Tibial artery (tissue), 4 donors: Measurements from ENCODE around the gene ACAN.

ENCODE experiments used
- DNase-seq, 2 donors: peaks; one replicate each; pipeline ENCODE4 v3.0.0-alpha.2; 2019
- H3K27ac ChIP-seq, 2 donors: fragments of 200-600 bp; sonication (generic) in 1 of 2; 1 replicate in 1 of 2; 2 replicates in 1 of 2; pipeline ENCODE4 v1.5.1; 2018 to 2019; ENCODE audit warnings: mild to moderate bottlenecking in 1 of 2
- H3K27me3 ChIP-seq, 2 donors: fragments of 200-600 bp; sonication (generic) in 1 of 2; one replicate each; pipeline versions ENCODE4 v1.5.1 to v1.6.0; 2016 to 2019
- H3K36me3 ChIP-seq, 3 donors: fragments of 200-600 bp; sonication (generic) in 2 of 3; one replicate each; pipeline ENCODE4 v1.5.1; 2016 to 2019; ENCODE audit warnings: mild to moderate bottlenecking in 2 of 3
- H3K4me1 ChIP-seq, 4 donors: fragments of 200-600 bp; sonication (generic) in 2 of 4; 1 replicate in 3 of 4; 2 replicates in 1 of 4; pipeline ENCODE4 v1.5.1; 2016 to 2019
- H3K4me3 ChIP-seq, 2 donors: fragments of 200-600 bp; sonication (generic) in 1 of 2; 1 replicate in 1 of 2; 2 replicates in 1 of 2; pipeline ENCODE4 v1.5.1; 2018 to 2019; ENCODE audit warnings: mild to moderate bottlenecking in 2 of 2
- H3K9me3 ChIP-seq, 3 donors: fragments of 200-600 bp; sonication (generic) in 1 of 3; one replicate each; pipeline ENCODE4 v1.5.1; 2016 to 2019
- CTCF ChIP-seq, 2 experiments: fragments of 200-600 bp in 1 of 2; fragments of 450-650 bp in 1 of 2; IDR thresholded peaks; one replicate each; pipeline ENCODE4 v1.5.1; 2017 to 2019; ENCODE audit warnings: antibody characterized with exemption in 2 of 2, mild to moderate bottlenecking in 1 of 2, moderate library complexity in 1 of 2
- intact Hi-C: fragments of 100-400 bp; cut with DNase I; formaldehyde crosslinking; loops from one replicate; pipeline ENCODE4 v1.15.0; 2023; ENCODE audit warnings: low total_unique reads

The ACAN gene

DNA sequence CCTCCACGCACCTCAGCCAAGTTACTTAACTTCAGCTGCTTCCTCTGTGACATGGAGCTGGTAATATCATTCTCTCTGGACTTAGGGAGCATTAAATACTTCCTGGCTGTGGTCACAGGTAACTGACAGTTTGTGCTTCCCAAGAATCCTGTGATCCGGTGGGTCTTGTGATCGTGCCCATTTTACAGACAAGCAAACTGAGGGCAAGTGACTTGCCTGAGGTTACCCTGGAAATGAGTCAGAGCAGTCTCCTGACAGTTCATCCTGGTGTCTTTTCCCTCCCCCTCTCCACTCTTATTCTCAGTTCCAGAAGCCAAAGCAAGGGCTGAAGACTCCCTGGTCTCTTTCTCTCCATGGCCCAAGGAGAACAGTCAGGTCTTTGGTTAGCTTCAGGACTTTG is 35.9 kb downstream of the ACAN start:
- Histone ChIP-seq H3K4me1 (peaks cover 0 to 6% (median 1%) of the 10 kb centered on the region in 4 donors), H3K27me3 (no peaks in the 10 kb centered on the region), H3K9me3 (no peaks in the 10 kb centered on the region), H3K4me3 (no peak overlapping the region), H3K27ac (no peak overlapping the region), H3K36me3 (peaks cover 3 to 61% (median 15%) of the 10 kb centered on the region in 3 donors)
- DNase-seq = no peak
- intact Hi-C loops = loop anchor here (10.0 kb wide), 1 partner anchor 364 kb away; no protein-coding TSS in a partner anchor
- TF ChIP-seq CTCF (IDR thresholded peaks at IDR 0.05) = no peak

GRCh38 chr15:88839961-88840360 is 36.7 kb downstream of the ACAN start:
- Histone ChIP-seq H3K4me3 (no peak overlapping the region), H3K27me3 (no peaks in the 10 kb centered on the region), H3K36me3 (peaks cover 3 to 67% (median 15%) of the 10 kb centered on the region in 3 donors), H3K9me3 (no peaks in the 10 kb centered on the region), H3K27ac (no peak overlapping the region), H3K4me1 (no peaks in the 10 kb centered on the region)
- intact Hi-C loops = loop anchor here (10.0 kb wide), 1 partner anchor 365 kb away; no protein-coding TSS in a partner anchor
- TF ChIP-seq CTCF (IDR thresholded peaks at IDR 0.05) = no peak
- DNase-seq = no peak

DNA sequence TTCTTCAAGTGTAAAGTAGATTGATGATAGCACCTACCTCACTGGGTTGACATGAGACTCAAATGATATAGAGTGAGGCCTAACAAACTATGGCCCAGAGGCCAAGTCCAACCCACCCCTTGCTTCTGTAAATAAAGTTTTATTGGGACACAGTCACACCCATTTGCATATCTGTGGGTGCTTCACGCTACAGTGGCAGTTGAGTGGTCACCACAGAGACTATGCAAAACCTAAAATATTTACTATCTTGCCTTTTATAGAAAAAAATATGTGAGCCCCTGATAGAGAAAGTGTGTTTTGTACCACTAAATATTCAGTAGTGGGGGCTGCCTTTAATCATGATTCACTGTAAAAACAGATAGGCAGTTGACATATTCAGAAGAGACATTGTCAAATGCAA is 38.0 kb downstream of the ACAN start:
- Histone ChIP-seq H3K4me1 (no peaks in the 10 kb centered on the region), H3K27ac (no peak overlapping the region), H3K27me3 (no peaks in the 10 kb centered on the region), H3K9me3 (no peaks in the 10 kb centered on the region), H3K36me3 (peaks cover 3 to 77% (median 15%) of the 10 kb centered on the region in 3 donors), H3K4me3 (no peak overlapping the region)
- intact Hi-C loops = no loop called here
- no peak for DNase-seq
- TF ChIP-seq CTCF (IDR thresholded peaks at IDR 0.05) = no peak

- Histone ChIP-seq H3K9me3 (no peaks in the 10 kb centered on the region), H3K4me1 (no peaks in the 10 kb centered on the region), H3K27me3 (no peaks in the 10 kb centered on the region), H3K27ac (no peak overlapping the region), H3K36me3 (peaks cover 3 to 76% (median 15%) of the 10 kb centered on the region in 3 donors), H3K4me3 (no peak overlapping the region)
- intact Hi-C loops = no loop called here
- no peak for TF ChIP-seq CTCF (IDR thresholded peaks at IDR 0.05)
- DNase-seq = no peak
These were observed 38.9 kb downstream of the ACAN start for GRCh38 chr15:88842156-88842555.

- H3K4me3 ChIP-seq = no peak overlapping the region
- DNase-seq = no peak
- H3K36me3 ChIP-seq = peaks cover 3 to 80% (median 15%) of the 10 kb centered on the region in 3 donors
- no peaks in the 10 kb centered on the region for H3K9me3 ChIP-seq
- TF ChIP-seq CTCF (IDR thresholded peaks at IDR 0.05) = no peak
- intact Hi-C loops = no loop called here
- no peaks in the 10 kb centered on the region for H3K27me3 ChIP-seq
- H3K27ac ChIP-seq = no peak overlapping the region
- H3K4me1 ChIP-seq = no peaks in the 10 kb centered on the region
These were observed 40.1 kb downstream of the ACAN start for GRCh38 chr15:88843334-88843733.
